SU-DHL-6 (cell line): Measurements from ENCODE around the gene LAMTOR4.

Experiments
- H2AFZ ChIP-seq: fragments of 200-600 bp; sonication (generic); 2 replicates; pipeline ENCODE4 v1.6.1; 2014; ENCODE audit warnings: low read depth, mild to moderate bottlenecking, moderate library complexity, mixed read lengths, antibody characterized with exemption, low read length; ENCODE audit not compliant: severe bottlenecking
- H3F3A ChIP-seq: fragments of 200-600 bp; shearing (Covaris generic); 2 replicates; pipeline ENCODE4 v1.6.0; 2016; ENCODE audit warnings: antibody characterized with exemption, mild to moderate bottlenecking; ENCODE audit not compliant: insufficient read depth
- H3K27ac ChIP-seq: fragments of 200-600 bp; sonication (generic); 2 replicates; pipeline ENCODE4 v1.5.1; 2016; ENCODE audit warnings: low read depth, mild to moderate bottlenecking, low read length, moderate library complexity, mixed read lengths
- H3K27me3 ChIP-seq: fragments of 200-600 bp; sonication (generic), shearing (Covaris generic); 2 replicates; pipeline ENCODE4 v1.6.0; 2014; ENCODE audit warnings: mild to moderate bottlenecking, low read length
- H3K36me3 ChIP-seq: fragments of 200-600 bp; sonication (generic); 2 replicates; pipeline ENCODE4 v1.6.1; 2014; ENCODE audit warnings: mild to moderate bottlenecking, low read length, mixed read lengths
- H3K4me2 ChIP-seq: fragments of 300-600, 200-600 bp; shearing (Covaris generic), sonication (generic); 2 replicates; pipeline ENCODE4 v1.6.0; 2014; ENCODE audit warnings: low read length, low read depth, mild to moderate bottlenecking; ENCODE audit not compliant: poor library complexity, severe bottlenecking
- H3K4me3 ChIP-seq: fragments of 200-600 bp; sonication (generic); 2 replicates; pipeline ENCODE4 v1.5.1; 2014; ENCODE audit warnings: antibody characterized with exemption, low read length, mild to moderate bottlenecking, mixed read lengths; ENCODE audit not compliant: insufficient read depth, poor library complexity, severe bottlenecking
- H3K79me2 ChIP-seq: fragments of 200-600 bp; sonication (generic); 2 replicates; pipeline ENCODE4 v1.6.1; 2014; ENCODE audit warnings: mild to moderate bottlenecking, low read length, moderate library complexity; ENCODE audit not compliant: insufficient read depth
- H3K9ac ChIP-seq: fragments of 200-600 bp; sonication (generic); 2 replicates; pipeline ENCODE4 v1.7.0; 2014; ENCODE audit warnings: mild to moderate bottlenecking, low read length
- H3K9me2 ChIP-seq: fragments of 200-600 bp; sonication (generic); replicated peaks from 2 replicates; pipeline ENCODE4 v1.6.1; 2014; ENCODE audit warnings: low read length; ENCODE audit not compliant: insufficient read depth
- H3K9me3 ChIP-seq: fragments of 200-600 bp; sonication (generic); 2 replicates; pipeline ENCODE4 v1.6.1; 2014; ENCODE audit warnings: low read length, mixed read lengths; ENCODE audit not compliant: insufficient read depth
- H4K20me1 ChIP-seq: fragments of 200-600 bp; sonication (generic); 2 replicates; pipeline ENCODE4 v1.6.1; 2014; ENCODE audit warnings: low read depth, mild to moderate bottlenecking, antibody characterized with exemption, low read length, moderate library complexity, mixed read lengths
- EZH2phosphoT487 ChIP-seq: fragments of 200-600 bp; sonication (generic), shearing (Covaris generic); conservative IDR thresholded peaks from 2 replicates; pipeline ENCODE4 v1.6.1; 2018; ENCODE audit warnings: mild to moderate bottlenecking, antibody characterized with exemption, low read length, moderate library complexity, mixed read lengths
- TF ChIP-seq, protein P1 (sequence below): fragments of 200-600 bp; sonication (generic); IDR thresholded peaks from one replicate; pipeline ENCODE4 v1.5.1; 2017; ENCODE audit warnings: antibody characterized with exemption, mild to moderate bottlenecking, low read length, moderate library complexity; ENCODE audit not compliant: insufficient read depth, poor library complexity, severe bottlenecking

The LAMTOR4 gene

DNA sequence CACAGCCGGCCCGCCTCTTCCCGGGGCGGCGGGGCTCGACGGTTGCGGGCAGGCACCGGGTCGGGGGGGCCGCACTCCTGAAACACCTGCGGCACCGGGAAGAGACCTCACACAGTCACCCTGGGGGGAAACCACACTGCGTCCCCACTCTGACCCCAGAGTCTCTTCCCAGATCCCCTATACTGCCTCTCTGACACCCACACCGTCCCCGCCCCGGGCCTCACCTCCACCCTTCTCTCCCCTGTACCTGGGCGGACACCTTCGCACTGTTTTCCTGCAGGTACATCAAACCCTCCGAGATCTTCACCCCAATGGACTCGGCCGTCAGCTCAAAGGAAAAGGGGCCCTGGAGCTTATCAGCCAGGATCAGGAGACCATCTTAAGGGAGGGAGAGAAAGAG is 23.1 kb downstream of the LAMTOR4 start:
- no peaks in the 10 kb centered on the region for H3K9me3 ChIP-seq
- no peaks in the 10 kb centered on the region for H3K27me3 ChIP-seq
- H3K4me3 ChIP-seq = no peak overlapping the region
- TF ChIP-seq, protein P1, sequence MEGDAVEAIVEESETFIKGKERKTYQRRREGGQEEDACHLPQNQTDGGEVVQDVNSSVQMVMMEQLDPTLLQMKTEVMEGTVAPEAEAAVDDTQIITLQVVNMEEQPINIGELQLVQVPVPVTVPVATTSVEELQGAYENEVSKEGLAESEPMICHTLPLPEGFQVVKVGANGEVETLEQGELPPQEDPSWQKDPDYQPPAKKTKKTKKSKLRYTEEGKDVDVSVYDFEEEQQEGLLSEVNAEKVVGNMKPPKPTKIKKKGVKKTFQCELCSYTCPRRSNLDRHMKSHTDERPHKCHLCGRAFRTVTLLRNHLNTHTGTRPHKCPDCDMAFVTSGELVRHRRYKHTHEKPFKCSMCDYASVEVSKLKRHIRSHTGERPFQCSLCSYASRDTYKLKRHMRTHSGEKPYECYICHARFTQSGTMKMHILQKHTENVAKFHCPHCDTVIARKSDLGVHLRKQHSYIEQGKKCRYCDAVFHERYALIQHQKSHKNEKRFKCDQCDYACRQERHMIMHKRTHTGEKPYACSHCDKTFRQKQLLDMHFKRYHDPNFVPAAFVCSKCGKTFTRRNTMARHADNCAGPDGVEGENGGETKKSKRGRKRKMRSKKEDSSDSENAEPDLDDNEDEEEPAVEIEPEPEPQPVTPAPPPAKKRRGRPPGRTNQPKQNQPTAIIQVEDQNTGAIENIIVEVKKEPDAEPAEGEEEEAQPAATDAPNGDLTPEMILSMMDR = no peak
- TF ChIP-seq EZH2phosphoT487 = no peak
- H3K4me2 ChIP-seq = peak overlapping the region; percentile 24
- H3K9ac ChIP-seq = no peak overlapping the region
- H3F3A ChIP-seq = peaks cover 9% of the 10 kb centered on the region; the same call in 1 of the 2 replicates
- H4K20me1 ChIP-seq = peaks cover 4% of the 10 kb centered on the region; the same call in 1 of the 2 replicates
- H3K79me2 ChIP-seq = peaks cover 3% of the 10 kb centered on the region; the same call in 1 of the 2 replicates
- H2AFZ ChIP-seq = no peak overlapping the region
- H3K9me2 ChIP-seq = no peaks in the 10 kb centered on the region
- H3K27ac ChIP-seq = no peak overlapping the region
- no peaks in the 10 kb centered on the region for H3K36me3 ChIP-seq

DNA sequence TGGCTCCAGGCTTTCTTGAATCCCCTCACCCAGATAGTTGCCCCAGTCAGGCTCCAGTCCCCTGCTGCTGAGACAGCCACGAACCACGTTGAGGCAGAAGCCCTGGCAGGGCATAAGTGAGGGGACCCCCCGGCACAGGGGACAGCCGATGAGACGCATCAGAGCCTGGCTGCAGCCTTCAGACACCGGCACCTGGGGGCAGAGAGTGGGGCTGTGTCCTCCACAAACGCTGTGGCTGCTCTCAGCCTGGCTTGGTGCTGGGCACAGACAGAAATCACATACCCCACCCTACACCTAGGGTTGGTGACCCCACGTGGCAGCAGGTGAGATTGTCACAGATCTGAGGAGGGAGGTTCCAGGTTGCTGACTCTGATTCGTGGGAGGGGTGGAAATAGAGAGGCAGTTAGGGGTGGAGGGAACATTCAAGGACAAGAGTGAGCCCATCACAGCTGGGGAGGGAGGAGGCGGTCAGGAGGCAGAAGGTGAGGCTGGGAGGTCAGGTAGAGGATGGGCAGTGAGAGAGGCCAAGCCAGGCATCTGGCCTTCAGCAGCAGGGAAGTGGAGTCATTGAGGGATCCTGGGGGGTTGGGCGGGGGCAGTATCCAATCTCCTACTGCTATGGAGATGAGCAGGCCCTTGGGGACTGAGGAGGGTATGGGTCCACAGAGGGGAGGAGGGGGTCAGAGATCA is 25.2 kb downstream of the LAMTOR4 start:
- Histone ChIP-seq H2AFZ (no peak overlapping the region), H3K9me2 (no peaks in the 10 kb centered on the region), H3K4me3 (no peak overlapping the region), H3F3A (peaks cover 18% of the 10 kb centered on the region), H3K9ac (no peak overlapping the region), H3K36me3 (no peaks in the 10 kb centered on the region), H3K79me2 (peaks cover 3% of the 10 kb centered on the region; the same call in 1 of the 2 replicates), H3K27me3 (no peaks in the 10 kb centered on the region), H3K27ac (no peak overlapping the region), H3K9me3 (no peaks in the 10 kb centered on the region), H3K4me2 (no peak overlapping the region), H4K20me1 (peaks cover 4% of the 10 kb centered on the region; the same call in 1 of the 2 replicates)
- no peak for TF ChIP-seq EZH2phosphoT487
- TF ChIP-seq, protein P1 = no peak

DNA sequence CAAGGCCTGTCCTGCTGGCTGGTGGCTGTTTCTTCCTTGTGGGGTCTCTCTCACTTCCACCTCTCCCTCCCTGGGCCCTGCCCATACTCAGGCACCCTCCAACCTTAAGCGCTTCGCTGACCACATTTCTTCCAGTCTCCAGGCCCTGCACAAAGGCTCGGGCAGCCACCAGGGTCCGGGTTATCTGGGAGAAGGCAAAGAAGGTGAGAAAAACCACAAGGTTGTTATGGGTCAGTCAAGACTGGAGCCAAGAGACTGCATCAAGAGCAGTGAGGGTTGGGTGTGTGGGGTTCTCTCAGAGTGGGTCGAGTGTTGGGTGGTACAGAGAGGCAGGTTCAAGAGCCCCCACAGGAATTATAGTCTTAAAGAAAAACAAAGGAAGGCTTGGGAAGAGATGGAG is 25.9 kb downstream of the LAMTOR4 start:
- TF ChIP-seq, protein P1 = no peak
- Histone ChIP-seq H3K9me2 (no peaks in the 10 kb centered on the region), H3K4me3 (no peak overlapping the region), H3K4me2 (no peak overlapping the region), H3K27ac (no peak overlapping the region), H3K79me2 (peaks cover 3% of the 10 kb centered on the region; the same call in 1 of the 2 replicates), H3K36me3 (no peaks in the 10 kb centered on the region), H3F3A (peaks cover 19% of the 10 kb centered on the region), H3K27me3 (no peaks in the 10 kb centered on the region), H4K20me1 (peaks cover 4% of the 10 kb centered on the region; the same call in 1 of the 2 replicates), H2AFZ (no peak overlapping the region), H3K9me3 (no peaks in the 10 kb centered on the region), H3K9ac (no peak overlapping the region)
